A673 (cell line): ENCODE measurements around the gene XRCC1. TPM values are rescaled to one million over a fixed set of nuclear protein-coding genes. Genes with fewer than 3 reads are reported as not detected.

Experiments used
- BruUV-seq: library from RNA; stranded (reverse); fragments of 400-500 nt; replicated peaks from 2 replicates; lab custom pipeline; 2021; lab: Mats Ljungman, UMichigan
- CTCF ChIA-PET: fragments of 300-600 bp; sonication (Branson Sonifier 250); formaldehyde crosslinking; loops from one replicate; lab custom pipeline; 2022; ENCODE audit warnings: antibody characterized with exemption; lab: Charles Lee
- POLR2A ChIA-PET: fragments of 300-600 bp; sonication (Branson Sonifier 250); formaldehyde crosslinking; loops from one replicate; lab custom pipeline; 2022; ENCODE audit warnings: antibody characterized with exemption; ENCODE audit not compliant: low non-redundant PET; lab: Charles Lee
- DNase-seq: peaks from one replicate; pipeline ENCODE4 v3.0.0-alpha.2; 2015; ENCODE audit warnings: low spot score
- H3K27ac ChIP-seq: fragments of 200-600 bp; sonication (generic); 2 replicates; pipeline ENCODE4 v1.5.1; 2016; ENCODE audit warnings: mixed run types, low read depth, mild to moderate bottlenecking, mixed read lengths, antibody characterized with exemption, low read length; ENCODE audit not compliant: poor library complexity, severe bottlenecking
- H3K27me3 ChIP-seq: fragments of 200-600 bp; sonication (generic); replicated peaks from 2 replicates; pipeline ENCODE4 v1.6.1; 2017; ENCODE audit warnings: mixed run types, low read depth, mild to moderate bottlenecking, mixed read lengths, antibody characterized with exemption, low read length; ENCODE audit not compliant: insufficient read depth, poor library complexity
- H3K36me3 ChIP-seq: fragments of 200-600 bp; sonication (generic); 2 replicates; pipeline ENCODE4 v1.6.1; 2016; ENCODE audit warnings: mixed run types, mild to moderate bottlenecking, mixed read lengths, antibody characterized with exemption, low read length; ENCODE audit not compliant: insufficient read depth, poor library complexity, severe bottlenecking
- H3K4me1 ChIP-seq: fragments of 200-600 bp; sonication (generic); 2 replicates; pipeline ENCODE4 v1.6.1; 2017; ENCODE audit warnings: mixed run types, mild to moderate bottlenecking, mixed read lengths, antibody characterized with exemption, low read length; ENCODE audit not compliant: insufficient read depth, poor library complexity, severe bottlenecking
- H3K4me3 ChIP-seq: fragments of 200-600 bp; sonication (generic); 2 replicates; pipeline ENCODE4 v1.5.1; 2016; ENCODE audit warnings: low read depth, mixed run types, mild to moderate bottlenecking, mixed read lengths, low read length; ENCODE audit not compliant: poor library complexity, severe bottlenecking
- H3K9me3 ChIP-seq: fragments of 200-600 bp; sonication (generic); 2 replicates; pipeline ENCODE4 v1.6.1; 2016; ENCODE audit warnings: mixed run types, low read depth, mild to moderate bottlenecking, mixed read lengths, antibody characterized with exemption, low read length; ENCODE audit not compliant: poor library complexity, severe bottlenecking
- EZH2 ChIP-seq: fragments of 200-600 bp; sonication (generic); IDR thresholded peaks from 2 replicates; pipeline ENCODE4 v1.6.1; 2017; ENCODE audit warnings: borderline replicate concordance, low read depth, mild to moderate bottlenecking, mixed read lengths, antibody characterized with exemption, low read length; ENCODE audit not compliant: poor library complexity, severe bottlenecking
- intact Hi-C: fragments of 100-400 bp; cut with micrococcal nuclease; formaldehyde crosslinking; loops from one replicate; pipeline ENCODE4 v1.10.0; 2022; ENCODE audit not compliant: unreplicated experiment
- total RNA-seq: library from RNA; stranded (reverse); gene quantifications from 2 replicates; pipeline ENCODE4 v1.2.3, GENCODE V29; 2021
- TF ChIP-seq, protein P1 (sequence below): fragments of 300-800, 200-600 bp; sonication (generic); conservative IDR thresholded peaks from 2 replicates; pipeline ENCODE4 v1.5.1; 2017; ENCODE audit warnings: low read depth, mild to moderate bottlenecking, antibody characterized with exemption, low read length, moderate library complexity, mixed read lengths

Gene XRCC1
- total RNA-seq, 1 experiment from 2014 or later: 69.4 TPM

- POLR2A ChIA-PET: interaction anchor here (0.5 to 0.6 kb wide), 2 partner anchors 15 to 54 kb away, joined by 4 to 9 read pairs; no protein-coding TSS in a partner anchor
- no peaks in the 10 kb centered on the region for H3K9me3 ChIP-seq
- BruUV-seq: no TSS peak
- TF ChIP-seq EZH2: no peak
- TF ChIP-seq, protein P1, sequence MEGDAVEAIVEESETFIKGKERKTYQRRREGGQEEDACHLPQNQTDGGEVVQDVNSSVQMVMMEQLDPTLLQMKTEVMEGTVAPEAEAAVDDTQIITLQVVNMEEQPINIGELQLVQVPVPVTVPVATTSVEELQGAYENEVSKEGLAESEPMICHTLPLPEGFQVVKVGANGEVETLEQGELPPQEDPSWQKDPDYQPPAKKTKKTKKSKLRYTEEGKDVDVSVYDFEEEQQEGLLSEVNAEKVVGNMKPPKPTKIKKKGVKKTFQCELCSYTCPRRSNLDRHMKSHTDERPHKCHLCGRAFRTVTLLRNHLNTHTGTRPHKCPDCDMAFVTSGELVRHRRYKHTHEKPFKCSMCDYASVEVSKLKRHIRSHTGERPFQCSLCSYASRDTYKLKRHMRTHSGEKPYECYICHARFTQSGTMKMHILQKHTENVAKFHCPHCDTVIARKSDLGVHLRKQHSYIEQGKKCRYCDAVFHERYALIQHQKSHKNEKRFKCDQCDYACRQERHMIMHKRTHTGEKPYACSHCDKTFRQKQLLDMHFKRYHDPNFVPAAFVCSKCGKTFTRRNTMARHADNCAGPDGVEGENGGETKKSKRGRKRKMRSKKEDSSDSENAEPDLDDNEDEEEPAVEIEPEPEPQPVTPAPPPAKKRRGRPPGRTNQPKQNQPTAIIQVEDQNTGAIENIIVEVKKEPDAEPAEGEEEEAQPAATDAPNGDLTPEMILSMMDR: no peak
- no peaks in the 10 kb centered on the region for H3K27me3 ChIP-seq
- H3K27ac ChIP-seq: no peak overlapping the region
- peaks cover 5% of the 10 kb centered on the region for H3K4me1 ChIP-seq
- intact Hi-C loops: loop anchor here (5.0 kb wide), 1 partner anchor 55 kb away; no protein-coding TSS in a partner anchor
- peak overlapping the region; percentile 83 for H3K4me3 ChIP-seq
- DNase-seq: no peak
- CTCF ChIA-PET: interaction anchor here (0.5 to 0.6 kb wide), 5 partner anchors 9 to 749 kb away, joined by 3 to 9 read pairs (median 4); no protein-coding TSS in a partner anchor
- H3K36me3 ChIP-seq: no peaks in the 10 kb centered on the region
Measured at GRCh38 chr19:43502419-43502976, 72.8 kb downstream of the XRCC1 start.

- no peak overlapping the region for H3K27ac ChIP-seq
- CTCF ChIA-PET: interaction anchor here (0.5 to 0.6 kb wide), 5 partner anchors 9 to 750 kb away, joined by 3 to 9 read pairs (median 4); no protein-coding TSS in a partner anchor
- H3K36me3 ChIP-seq: no peaks in the 10 kb centered on the region
- POLR2A ChIA-PET: interaction anchor here (0.5 kb wide), 1 partner anchor 15 kb away, joined by 9 read pairs; no protein-coding TSS in a partner anchor
- no peak for DNase-seq
- no peak overlapping the region for H3K4me3 ChIP-seq
- H3K27me3 ChIP-seq: no peaks in the 10 kb centered on the region
- no peaks in the 10 kb centered on the region for H3K9me3 ChIP-seq
- intact Hi-C loops: loop anchor here (5.0 kb wide), 1 partner anchor 55 kb away; no protein-coding TSS in a partner anchor
- peaks cover 5% of the 10 kb centered on the region for H3K4me1 ChIP-seq
- BruUV-seq: no TSS peak
- TF ChIP-seq, protein P1: no peak
- TF ChIP-seq EZH2: no peak
Measured at GRCh38 chr19:43501661-43502418, 73.5 kb downstream of the XRCC1 start.

DNA sequence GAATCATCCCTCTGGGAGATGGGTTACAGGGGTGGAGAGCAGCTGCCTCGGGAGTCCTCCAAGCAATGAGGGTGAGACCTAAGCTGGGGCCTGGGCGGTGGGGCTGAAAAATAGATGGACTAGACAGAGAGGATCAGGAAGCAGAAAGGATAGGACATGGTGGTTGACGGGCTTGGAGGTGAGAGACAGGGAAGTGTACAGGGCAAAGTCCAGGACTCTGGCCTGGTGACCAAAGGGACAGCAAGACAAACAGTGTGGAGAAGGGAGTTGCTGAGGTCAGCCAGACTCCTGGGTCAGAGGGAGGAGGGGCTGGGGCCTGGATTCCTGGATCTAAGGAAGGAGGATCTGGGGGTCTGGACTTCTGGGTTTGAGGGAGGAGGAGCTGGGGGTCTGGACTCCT, 76.3 kb downstream of the XRCC1 start:
- peaks cover 5% of the 10 kb centered on the region for H3K4me1 ChIP-seq
- H3K9me3 ChIP-seq: no peaks in the 10 kb centered on the region
- DNase-seq: no peak
- H3K36me3 ChIP-seq: peaks cover 2% of the 10 kb centered on the region
- ChIA-PET POLR2A (no interaction called here), CTCF (no interaction called here)
- TF ChIP-seq EZH2: no peak
- TF ChIP-seq, protein P1: no peak
- no TSS peak for BruUV-seq
- H3K27me3 ChIP-seq: no peaks in the 10 kb centered on the region
- no peak overlapping the region for H3K4me3 ChIP-seq
- intact Hi-C loops: no loop called here
- H3K27ac ChIP-seq: no peak overlapping the region
